GM08714 (cell line): ENCODE data around the gene CPLANE1.
"Not testable (repeated sequence)": the region's sequence is repeated elsewhere in the genome, so short reads cannot be mapped to it uniquely, and the experiment has no call there.

Experiments used
- H3K4me3 ChIP-seq: fragments of 200-500 bp; sonication (Bioruptor generic); 2 replicates; pipeline ENCODE4 v1.5.1; 2014; ENCODE audit warnings: mild to moderate bottlenecking, low read length, inconsistent platforms
- ZNF274 ChIP-seq: IDR thresholded peaks from 2 replicates; pipeline ENCODE4 v1.6.1; 2012; ENCODE audit warnings: mild to moderate bottlenecking, low read depth, low read length

The CPLANE1 gene

GRCh38 chr5:37187465-37187977 lies 61.7 kb downstream of the CPLANE1 start:
- no peak overlapping the region for H3K4me3 ChIP-seq
- no peak for TF ChIP-seq ZNF274

GRCh38 chr5:37184748-37185364 lies 64.3 kb downstream of the CPLANE1 start:
- TF ChIP-seq ZNF274: no peak
- no peak overlapping the region for H3K4me3 ChIP-seq

GRCh38 chr5:37182667-37183066 lies 66.5 kb downstream of the CPLANE1 start:
- no peak overlapping the region for H3K4me3 ChIP-seq
- no peak for TF ChIP-seq ZNF274

- no peak for TF ChIP-seq ZNF274
- no peak overlapping the region for H3K4me3 ChIP-seq
Measured at GRCh38 chr5:37174928-37175327, 74.2 kb downstream of the CPLANE1 start.

- H3K4me3 ChIP-seq: no peak overlapping the region
- no peak for TF ChIP-seq ZNF274
Measured at GRCh38 chr5:37172957-37173356, 76.2 kb downstream of the CPLANE1 start.

- TF ChIP-seq ZNF274: no peak
- H3K4me3 ChIP-seq: no peak overlapping the region
Measured at GRCh38 chr5:37170856-37171255, 78.3 kb downstream of the CPLANE1 start.

GRCh38 chr5:37166197-37166596 lies 83.0 kb downstream of the CPLANE1 start:
- no peak for TF ChIP-seq ZNF274

GRCh38 chr5:37165761-37166160 lies 83.4 kb downstream of the CPLANE1 start:
- no peak overlapping the region for H3K4me3 ChIP-seq
- TF ChIP-seq ZNF274: no peak

More at GRCh38 chr5:37166197-37166596, 83.0 kb downstream of the CPLANE1 start:
- no peak overlapping the region for H3K4me3 ChIP-seq

- no peak overlapping the region for H3K4me3 ChIP-seq
- no peak for TF ChIP-seq ZNF274
Measured at GRCh38 chr5:37153661-37154060, 95.5 kb downstream of the CPLANE1 start.

GRCh38 chr5:37146896-37147295 lies 102.3 kb downstream of the CPLANE1 start:
- TF ChIP-seq ZNF274: no peak

GRCh38 chr5:37136694-37137093 lies 112.5 kb downstream of the CPLANE1 start:
- no peak overlapping the region for H3K4me3 ChIP-seq
- TF ChIP-seq ZNF274: no peak

More at GRCh38 chr5:37146896-37147295, 102.3 kb downstream of the CPLANE1 start:
- H3K4me3 ChIP-seq: no peak overlapping the region

GRCh38 chr5:37135312-37135711 lies 113.9 kb downstream of the CPLANE1 start:
- H3K4me3 ChIP-seq: not testable (repeated sequence)

GRCh38 chr5:37133939-37134338 lies 115.2 kb downstream of the CPLANE1 start:
- TF ChIP-seq ZNF274: no peak
- H3K4me3 ChIP-seq: no peak overlapping the region

- no peak overlapping the region for H3K4me3 ChIP-seq
- no peak for TF ChIP-seq ZNF274
Measured at GRCh38 chr5:37132646-37133045, 116.5 kb downstream of the CPLANE1 start.

GRCh38 chr5:37121465-37121864 lies 127.7 kb downstream of the CPLANE1 start:
- TF ChIP-seq ZNF274: no peak

GRCh38 chr5:37121027-37121426 lies 128.1 kb downstream of the CPLANE1 start:
- TF ChIP-seq ZNF274: no peak
- no peak overlapping the region for H3K4me3 ChIP-seq

More at GRCh38 chr5:37121465-37121864, 127.7 kb downstream of the CPLANE1 start:
- no peak overlapping the region for H3K4me3 ChIP-seq
